Right forelimb (tissue), 1 donor: ENCODE measurements around the gene LOXL4.
A peak's percentile ranks its signal among the peaks of the same experiment; 100 is the strongest.

Experiments
- DNase-seq: peaks from one replicate; pipeline ENCODE4 v3.0.0-alpha.2; 2018

LOXL4 gene

DNA sequence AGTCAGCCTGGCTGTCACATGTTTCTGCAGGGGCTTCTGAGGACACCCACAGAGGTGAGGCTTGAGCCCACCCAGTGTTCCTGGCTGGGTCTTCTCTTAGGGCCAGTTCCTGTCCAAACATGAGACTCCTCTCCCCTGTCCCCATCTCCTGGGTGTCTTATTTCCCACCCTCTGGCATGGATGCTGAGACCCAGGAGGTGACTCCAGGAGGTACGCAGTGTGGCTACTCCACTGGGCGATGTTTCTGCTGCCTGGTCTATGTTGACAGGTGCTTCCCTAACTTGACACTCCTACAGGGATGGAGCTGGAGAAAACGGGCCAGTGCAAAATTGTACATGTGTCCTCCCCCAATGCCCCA, 26.3 kb upstream of the LOXL4 start:
- DNase-seq, result no peak

DNA sequence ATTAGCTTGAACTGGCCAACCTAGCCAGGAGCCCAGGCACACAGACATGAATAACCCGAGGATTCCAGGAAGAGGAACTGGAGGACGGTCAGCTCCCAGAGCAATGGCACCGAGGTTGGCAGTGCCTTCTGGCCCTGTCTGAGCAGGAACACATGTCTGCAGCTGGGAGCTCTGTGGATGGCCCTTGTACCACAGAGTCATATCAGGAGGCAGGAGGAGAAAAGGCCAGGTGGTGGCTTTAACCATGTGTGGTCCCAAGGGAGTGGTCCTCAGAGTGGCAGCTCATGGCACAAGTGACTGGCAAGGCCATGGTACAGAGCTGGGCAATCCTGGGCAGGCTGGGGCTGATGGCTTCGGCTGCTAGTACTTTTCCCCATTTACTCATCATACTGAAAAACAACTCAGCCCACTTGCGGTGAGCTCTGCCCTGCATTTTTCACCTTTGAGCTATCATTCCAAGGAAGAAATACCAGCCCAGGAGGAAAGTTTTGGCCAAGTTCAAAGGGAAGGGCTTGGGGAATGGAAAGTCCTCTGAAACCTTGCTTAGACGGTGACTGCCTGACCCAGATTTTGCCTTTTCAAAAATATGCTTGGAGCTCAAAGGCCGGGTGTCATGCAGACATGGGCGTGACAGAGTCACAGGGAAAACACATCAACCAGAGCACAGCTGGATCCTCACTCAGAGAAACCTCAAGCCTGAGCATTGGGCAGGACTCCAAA, 25.7 kb upstream of the LOXL4 start:
- DNase-seq, result peak; percentile 57

DNA sequence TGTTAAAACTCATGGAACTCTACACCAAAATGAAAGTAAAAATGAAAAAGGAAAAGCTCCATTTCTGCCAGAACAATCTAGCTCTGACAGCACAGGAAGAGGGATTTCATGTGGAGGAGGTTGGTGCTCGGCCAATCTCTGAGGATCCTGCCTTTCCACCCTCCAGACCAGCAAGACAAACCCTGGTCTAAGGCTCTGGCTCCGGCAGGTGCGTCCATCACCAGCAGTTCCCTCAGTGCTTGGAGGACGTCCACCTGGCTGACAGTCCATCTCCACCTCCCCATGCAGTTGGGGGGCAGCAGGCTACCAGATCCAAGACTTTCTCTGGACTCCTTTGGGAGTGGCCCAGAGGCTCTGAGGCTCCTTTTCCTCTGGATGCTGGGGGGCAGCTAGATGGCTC, 25.0 kb upstream of the LOXL4 start:
- peak; percentile 39 for DNase-seq

DNA sequence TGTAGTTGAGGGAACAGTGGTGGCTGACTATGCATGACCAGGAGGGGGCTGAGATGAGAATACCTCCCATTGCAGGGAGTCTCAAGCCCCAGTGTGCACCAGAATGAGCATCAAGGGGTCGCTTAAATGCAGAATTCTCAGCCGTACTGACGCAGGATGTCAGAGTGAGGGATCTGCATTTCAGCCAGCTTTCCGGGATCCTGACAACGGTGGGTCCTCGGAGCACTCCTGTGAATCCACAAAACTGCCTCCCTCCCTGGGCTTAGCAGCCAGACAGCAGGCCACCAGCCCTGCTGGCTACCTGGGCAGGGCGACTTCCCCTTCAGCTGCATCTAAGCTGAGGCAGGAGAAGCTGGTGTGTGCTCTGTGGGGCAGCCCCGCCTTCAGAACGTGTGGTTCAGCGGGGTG, 21.8 kb upstream of the LOXL4 start:
- DNase-seq, result peak; percentile 18

DNA sequence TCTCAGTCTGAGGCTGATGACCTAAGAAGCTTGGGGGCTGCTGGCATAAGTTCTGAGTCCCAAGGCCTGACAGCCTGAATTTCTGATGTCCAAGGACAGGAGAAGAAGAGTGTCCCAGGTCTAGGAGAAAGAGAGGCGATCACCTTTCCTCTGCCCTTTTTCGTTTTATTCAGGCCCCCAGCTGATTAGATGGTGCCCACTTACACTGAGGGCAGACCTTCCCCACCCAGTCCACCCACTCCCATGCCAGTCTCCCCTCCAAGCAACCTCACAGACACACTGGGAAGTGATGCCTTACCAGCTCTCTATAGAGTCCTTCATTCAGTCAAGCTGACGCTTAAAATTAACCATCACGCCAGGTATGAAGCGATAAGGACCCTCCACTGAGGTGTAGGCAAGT, 19.3 kb upstream of the LOXL4 start:
- peak; percentile 21 for DNase-seq

DNA sequence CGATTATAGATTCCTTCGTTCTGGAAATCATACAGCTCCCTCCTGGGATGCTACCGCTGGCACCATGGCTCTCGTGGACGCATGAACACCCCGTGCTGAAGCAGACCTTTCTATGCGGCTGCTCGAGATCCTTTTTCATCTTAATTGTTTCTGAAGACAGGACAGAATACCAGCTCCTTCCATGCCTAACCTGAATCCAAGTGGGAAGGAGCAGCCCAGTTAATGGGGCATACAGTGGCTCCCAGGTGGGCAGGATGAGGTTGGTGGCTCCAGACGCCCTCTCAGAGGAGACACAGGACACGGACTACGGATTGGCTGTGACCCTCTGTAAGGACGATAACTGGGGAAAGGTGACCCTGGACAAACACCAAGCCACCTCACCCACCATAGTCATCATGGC, 18.4 kb upstream of the LOXL4 start:
- DNase-seq, result no peak

DNA sequence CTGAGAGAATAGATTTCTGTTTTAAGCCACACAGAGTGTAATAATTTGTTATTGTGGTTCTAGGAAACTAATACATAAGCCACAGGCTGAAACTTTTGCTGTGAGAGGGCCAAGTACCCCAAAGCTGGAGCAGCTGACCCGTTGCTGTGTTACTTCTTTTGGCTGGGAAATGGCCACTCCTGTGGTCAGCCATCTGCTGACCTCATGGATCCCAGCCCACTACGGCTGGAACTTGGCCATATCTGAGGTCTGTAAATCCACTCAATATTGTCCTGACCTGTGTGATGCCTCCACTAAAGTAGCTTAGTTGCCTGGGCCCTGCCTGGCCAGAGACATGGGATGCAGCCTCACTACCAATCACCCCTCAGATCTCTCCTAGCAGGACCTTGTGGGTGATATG, 17.4 kb upstream of the LOXL4 start:
- peak; percentile 42 for DNase-seq

DNA sequence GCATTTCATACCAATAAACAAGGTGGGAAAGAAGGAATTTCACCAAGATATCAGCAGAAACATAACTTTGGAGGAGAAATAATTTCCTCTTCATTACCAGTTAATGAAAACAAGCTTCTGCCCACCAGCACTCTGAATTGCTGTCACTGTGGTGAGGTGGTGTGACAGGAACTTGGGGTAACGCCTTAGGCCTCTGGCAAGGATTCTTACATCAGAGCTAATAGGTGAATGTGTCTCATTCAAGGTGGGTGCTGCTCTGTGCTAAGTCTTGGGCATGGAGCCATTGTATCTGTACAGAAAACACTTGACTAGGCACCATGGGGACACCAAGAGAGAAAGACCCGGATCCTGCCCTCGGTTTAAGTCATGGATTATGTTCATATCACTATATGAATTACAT, 8.3 kb upstream of the LOXL4 start:
- peak; percentile 7 for DNase-seq

DNA sequence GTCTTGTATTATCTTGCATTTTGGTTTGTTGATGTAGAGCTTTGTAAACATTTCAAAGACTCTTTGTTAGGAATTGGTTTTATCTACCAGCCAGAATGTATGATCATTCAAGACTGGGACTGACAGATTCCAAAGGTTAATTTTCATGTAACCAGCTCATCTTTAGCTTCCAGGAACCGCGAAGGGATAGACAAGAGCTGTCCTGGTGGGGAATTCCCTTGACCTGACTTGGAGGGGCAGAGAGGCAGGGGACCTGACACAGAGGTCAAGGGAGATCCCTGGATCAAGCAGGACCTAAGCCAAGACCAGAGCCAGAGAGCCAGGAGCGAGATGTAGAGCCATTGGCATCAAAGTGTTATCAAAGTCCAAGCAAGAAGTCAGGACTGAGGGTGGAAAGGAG, 6.6 kb upstream of the LOXL4 start:
- no peak for DNase-seq

DNA sequence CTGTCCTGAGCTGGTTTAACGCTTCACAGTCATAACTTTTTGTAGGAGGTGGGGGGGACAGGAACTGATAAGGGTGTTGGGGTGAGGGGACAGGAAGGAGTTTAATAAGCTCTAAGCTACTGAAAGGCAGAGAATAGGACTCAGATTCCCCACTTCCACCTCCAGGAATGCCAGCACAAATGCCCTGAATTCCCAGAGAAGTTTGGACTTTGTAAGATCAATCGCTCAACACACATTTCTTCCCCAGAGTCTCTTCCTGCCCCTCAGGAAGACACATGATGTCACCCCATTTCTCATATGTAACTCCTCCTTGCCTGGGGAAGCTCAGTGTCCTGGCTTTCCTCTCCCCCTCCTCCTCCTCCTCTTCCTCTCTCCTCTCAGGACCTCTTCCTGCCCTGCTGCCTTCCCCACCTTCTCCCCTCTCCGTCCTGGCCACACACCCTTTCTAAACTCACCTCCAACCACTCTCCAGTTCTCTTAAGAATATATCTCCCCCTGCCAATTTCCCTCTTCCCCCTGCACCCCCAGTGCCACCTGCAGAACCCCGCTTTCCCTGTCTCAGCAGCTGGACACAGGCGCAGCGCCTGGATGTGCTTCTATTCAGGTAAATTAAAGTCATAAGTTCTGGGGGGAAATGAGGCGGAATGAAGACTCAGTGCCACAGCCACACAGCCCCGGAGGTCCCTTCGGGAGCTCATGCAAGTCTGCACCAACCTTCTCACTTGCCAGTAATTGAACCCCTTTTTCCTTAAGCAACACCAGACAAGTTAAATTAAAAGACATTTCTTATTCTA, 5.3 kb upstream of the LOXL4 start:
- peak; percentile 24 for DNase-seq

DNA sequence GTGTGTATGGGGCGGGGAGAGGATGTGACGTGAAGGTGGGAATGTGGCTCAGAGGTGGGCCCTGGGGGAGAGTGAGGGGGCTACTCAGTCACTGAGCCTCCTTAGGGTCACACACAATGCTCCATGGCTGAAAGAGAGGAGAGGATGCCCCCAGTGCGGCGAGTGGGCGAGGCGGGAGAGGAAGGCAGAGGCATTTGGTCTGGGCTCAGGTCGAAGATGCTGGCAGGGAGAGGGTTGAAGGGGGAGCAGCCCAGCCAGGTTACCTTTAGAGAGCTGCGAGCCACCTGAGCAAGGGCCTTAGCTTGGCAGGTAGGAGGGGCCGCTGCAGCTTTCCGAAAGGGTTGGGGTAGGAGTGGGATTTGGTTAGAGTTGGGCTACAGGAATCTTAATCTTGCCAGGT, 4.7 kb upstream of the LOXL4 start:
- peak; percentile 11 for DNase-seq

DNA sequence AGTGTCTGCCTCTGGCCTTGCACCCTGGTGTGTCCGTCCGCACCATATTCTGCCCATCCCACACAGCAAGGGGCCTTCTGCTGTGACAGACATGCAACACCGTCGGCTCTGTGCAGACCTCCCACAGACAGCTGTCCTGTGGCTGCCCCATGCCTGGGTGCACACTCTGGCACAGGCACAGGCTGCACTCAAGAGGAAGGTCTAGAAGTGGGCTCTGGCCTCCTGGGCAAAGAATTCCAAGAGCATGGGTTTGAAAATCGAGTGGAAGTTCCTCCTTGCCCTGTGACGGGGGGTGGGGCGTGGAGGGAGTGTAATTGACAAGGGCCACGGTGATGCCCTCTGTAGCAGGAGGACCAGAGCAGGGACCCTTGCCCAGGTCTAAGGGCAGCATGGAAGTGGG, 4.3 kb upstream of the LOXL4 start:
- peak; percentile 21 for DNase-seq

DNA sequence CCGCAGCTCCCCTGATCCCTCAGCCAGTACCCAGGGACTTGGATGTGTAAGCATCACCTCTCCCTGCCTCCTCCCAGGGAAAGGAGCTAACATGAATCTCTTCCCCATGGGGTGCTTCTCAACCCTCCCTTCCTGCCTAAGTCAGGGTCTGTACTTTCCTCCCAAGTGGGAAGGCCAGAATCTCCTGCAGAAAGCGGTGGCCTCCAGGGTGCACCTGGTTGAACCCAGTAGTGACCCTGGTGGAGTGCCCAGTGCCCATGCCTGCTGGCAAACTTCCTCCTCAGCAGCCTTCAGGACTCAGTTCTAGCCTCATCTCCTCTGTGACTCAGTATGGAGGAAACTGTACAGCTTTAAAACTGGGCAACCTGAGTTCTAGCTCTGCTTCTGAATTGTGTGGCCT, 2.8 kb upstream of the LOXL4 start:
- DNase-seq, result peak; percentile 36

DNA sequence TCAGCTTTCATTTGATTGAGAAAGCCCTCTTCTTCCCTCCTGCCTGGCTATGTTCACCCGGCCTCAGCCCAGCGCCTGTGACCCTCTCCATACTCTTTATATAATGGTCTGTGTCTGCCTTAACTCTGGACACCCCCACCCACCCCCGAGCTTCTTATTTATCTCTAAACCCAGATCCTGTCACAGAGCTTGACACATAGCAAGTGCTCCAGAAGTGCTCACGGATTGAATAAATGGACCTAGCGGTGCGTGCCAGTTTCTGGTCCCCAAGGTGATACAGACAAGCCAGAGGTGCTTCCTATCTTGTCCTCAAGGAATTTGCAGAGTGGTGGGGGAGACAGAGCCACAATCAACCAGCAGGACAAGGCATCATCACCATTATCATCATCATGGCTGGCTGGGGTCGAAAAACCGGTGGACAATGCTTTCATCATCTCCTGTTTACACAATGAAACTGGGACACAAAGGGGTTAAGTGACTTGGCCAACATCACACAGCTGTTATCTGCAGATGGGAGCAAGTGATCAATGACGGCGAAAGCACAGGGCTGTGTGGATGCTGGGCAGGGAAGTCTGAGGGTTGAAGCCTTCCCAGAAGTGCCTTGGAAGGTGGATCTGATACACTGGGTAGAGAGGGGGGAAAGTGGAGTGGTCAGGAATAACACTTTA, 2.2 kb upstream of the LOXL4 start:
- DNase-seq, result peak; percentile 36

DNA sequence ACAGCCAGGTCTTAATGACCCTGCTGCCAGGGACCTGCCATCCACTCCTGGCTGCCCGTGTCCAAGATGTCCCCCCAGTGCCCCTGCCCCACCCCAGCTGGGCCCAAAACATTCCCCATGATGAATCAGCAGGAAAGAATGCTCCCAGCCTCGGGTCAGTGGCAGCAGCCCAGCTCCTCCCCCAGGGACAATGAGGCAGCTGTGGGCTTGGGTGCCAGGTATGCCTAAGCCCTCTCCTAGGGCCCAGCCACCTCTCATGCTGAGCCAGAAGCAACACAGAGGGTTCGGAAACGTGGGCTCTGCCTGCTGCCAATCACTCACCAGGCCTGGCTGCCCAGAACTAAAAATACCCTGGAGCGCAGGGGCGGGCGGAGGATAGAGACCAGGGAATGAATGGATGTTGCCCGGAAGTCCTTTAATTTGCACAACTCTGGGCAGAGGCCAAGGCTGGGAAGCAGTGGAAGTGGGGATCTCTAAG, 1.5 kb upstream of the LOXL4 start:
- DNase-seq, result peak; percentile 79

DNA sequence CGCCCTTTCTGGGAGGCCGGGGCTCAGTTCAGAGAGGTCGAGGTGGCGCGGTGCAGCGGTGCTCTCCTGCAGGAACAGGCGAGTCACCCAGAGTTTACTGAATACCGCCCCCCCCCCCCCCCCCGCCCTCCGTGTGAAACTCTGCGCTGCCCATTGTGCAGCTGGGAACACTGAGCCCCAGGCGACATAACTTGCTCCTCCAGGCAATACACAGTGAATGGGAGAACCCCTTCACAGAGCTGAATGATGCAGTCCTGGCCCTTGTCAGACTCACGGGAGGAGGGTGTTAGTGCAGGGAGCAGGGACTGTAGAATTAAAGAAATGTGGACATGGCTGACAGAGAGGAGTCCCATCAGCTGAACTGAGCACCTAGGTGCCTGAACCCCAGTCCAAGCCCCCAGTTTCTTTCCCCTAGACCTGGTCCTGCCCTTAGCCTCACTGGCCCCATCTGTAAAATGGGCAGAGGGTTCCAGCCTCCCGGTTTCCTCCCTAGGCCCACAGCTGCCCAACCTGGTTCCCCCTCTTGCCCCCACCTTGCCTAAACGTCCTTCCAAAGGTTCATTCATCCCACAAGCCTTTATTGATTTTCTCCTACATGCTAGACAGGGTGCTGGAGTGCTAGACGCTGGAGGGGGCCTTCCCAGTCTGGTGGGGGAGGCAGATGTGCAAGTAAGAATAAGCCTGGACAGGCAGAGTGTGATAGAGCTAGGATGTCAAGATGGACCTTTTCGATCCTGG, 869 bp upstream of the LOXL4 start:
- DNase-seq, result peak; percentile 44

DNA sequence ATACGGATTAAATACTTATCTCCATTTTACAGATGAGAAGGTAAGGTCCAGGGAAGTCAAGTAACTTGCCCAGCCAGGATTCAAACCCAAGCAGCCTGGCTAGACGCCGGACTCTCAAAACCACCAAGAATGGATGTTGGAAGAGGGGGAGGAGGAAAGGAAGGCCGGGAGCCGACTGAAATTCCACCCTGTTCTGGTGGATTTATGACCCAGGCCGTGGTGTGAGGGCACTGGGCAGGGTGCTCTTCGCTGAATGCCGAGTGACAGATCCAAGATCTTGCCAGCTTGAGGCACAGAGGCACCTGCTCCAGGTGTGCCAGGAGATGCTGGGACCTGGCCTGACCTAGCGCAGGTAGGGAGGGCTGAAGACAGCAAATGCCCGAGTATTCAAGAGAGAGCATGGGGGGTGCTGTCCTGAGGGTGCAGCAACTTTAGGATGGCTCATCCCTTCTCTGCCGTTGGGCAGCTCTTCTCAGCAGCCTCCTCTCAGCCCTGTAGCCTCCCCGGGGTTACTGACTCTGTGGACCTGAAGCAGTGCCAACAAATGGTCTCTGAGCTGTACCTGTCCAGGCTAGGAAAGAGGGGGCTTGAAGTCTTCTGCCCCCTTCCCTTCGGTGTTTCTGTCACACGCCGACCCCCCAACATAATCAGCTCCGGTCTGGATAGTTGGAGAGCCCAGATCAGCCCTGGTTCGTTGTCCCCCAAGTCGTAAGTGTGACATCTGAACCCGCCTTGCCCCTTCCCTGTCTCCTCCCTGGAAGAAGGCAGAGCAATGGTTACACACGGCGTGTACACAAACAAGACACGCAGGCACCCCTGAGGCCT, 713 bp downstream of the LOXL4 start:
- no peak for DNase-seq

DNA sequence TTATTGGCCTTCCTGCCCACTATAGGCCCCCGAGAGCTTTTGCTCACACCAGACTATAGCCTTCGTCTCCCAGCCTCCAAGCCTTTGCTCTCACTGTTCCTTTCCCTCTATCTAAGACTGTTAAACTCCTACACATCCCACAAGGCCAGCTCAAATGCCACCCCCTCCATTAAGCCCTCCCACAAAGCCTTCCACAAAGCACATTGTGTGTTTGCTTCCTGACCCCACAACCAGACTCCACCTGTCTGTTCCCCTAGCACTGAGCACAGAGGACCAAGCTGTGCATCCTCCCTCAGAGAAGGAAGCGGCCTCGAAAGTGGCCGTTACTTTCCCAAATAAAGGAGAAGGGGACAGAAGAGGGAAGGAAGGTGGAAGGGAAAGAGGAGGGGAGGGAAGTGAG, 1.3 kb downstream of the LOXL4 start:
- DNase-seq, result no peak

DNA sequence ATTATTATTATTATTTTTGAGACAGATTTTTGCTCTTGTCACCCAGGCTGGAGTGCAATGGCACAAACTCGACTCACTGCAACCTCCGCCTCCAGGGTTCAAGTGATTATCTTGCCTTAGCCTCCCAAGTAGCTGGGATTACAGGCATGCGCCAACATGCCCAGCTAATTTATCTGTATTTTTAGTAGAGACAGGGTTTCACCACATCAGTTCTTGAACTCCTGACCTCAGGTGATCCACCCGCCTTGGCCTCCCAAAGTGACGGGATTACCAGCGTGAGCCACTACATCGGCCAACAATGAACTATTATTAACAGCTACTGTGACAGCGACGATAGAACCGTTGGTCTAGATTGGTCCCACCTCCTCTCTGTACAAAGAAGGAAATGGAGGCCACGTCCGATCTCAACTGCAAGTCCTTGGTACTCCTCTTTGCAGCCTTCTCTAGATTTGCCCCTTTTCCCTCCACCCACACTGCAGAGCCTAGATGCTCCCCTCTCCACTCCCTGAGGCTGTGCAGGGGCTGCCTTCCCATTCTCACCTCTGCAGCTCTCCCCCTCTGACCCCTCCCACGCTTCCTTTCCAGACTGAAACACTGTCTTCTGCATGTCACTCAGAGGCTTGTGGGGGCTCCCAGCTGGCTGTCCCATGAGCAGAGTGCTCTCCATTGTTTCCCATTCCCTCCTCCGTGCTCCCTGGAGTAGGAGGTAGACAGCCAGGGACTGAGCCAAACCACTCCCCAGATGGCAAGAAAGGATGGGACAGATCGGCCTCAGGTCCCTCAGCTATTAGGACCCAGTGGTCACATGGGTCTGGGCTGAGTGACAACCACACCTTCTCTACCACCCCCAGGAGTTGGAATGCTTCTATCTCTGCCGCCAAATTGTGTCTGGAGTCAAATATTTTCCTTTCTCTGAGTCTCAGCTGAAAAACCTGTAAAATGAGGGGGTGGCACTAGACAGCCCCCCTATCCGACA, 2.3 kb downstream of the LOXL4 start:
- no peak for DNase-seq

DNA sequence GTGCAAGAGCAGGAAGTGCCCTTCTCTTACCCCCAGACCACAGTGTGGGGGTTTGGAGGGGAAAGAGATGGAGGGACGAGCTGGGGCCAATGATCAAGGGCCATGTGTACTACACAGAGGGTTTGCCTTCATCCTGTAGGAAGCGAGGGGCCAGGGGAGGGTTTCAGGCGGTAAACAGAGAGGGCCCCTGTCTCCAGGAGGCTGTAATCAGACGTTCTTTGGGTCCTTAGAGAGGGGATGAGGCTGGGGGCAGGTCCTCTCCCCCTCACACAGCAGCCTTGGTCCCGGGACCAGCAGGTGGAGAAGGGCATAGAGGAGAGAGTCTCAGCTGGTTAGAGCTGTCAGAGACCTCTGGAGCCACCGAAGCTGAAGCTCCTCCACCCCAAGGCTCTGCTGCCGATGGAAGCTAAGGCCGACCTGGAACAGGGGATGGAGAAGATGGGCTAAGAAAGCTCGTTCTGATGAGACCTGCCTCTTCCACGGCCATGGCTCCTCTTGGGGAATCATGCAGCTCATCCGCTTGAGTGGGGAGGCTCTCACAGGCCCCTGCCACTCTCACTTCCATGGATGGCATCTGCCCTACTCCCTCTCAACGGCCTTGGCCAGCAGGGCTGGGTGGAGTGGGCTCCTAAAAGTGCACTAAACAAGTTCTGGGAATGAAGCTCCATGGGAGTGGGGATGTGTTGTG, 3.5 kb downstream of the LOXL4 start:
- no peak for DNase-seq
